Measurements from ENCODE around the gene TNFRSF6B.

Gene TNFRSF6B

GRCh38 chr20:63707558-63708300 lies 11.3 kb downstream of the TNFRSF6B start, which contains the start of the genes ARFRP1 and ZGPAT:
TSS of gene ARFRP1 (minus strand) at chr20:63707976. CDS start at chr20:63707091, 885 bp downstream.
TSS of gene ZGPAT (plus strand) at chr20:63708039. CDS start at chr20:63708581, 542 bp downstream.
- peak; percentile 88 for DNase-seq (ENCODE audit: low read depth)
- H3K4me3 ChIP-seq (ENCODE audit: low read length) = peak within 1 kb of the TSS; percentile 74
- no peak for TF ChIP-seq CTCF (IDR thresholded peaks at IDR 0.05; ENCODE audit: insufficient read depth, low read depth, low read length, missing control alignments)

- DNase-seq (ENCODE audit: low read depth) = peak; percentile 35
- peak overlapping the region; percentile 74 for H3K4me3 ChIP-seq (ENCODE audit: low read length)
- TF ChIP-seq CTCF (IDR thresholded peaks at IDR 0.05; ENCODE audit: insufficient read depth, low read depth, low read length, missing control alignments) = no peak
Measured at GRCh38 chr20:63708301-63709148, 12.1 kb downstream of the TNFRSF6B start.

DNA sequence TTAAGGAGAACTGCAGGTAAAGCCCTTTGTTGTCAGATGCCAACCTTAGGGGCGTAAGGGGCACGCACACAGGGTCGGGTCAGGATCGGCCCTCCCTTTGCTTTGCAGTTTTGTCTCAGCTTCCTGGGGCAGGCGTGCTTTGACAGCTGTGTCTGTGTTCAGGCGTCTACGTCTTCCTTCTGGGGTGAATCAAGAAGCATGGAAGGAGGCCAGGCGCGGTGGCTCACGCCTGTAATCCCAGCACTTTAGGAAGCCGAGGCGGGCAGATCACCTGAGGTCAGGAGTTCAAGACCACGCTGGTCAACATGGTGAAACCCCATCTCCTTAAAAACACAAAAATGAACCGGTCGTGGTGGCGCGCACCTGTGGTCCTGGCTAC lies 12.7 kb downstream of the TNFRSF6B start:
- no peak for DNase-seq (ENCODE audit: low read depth)
- H3K4me3 ChIP-seq (ENCODE audit: low read length) = peak overlapping the region; percentile 74
- TF ChIP-seq CTCF (IDR thresholded peaks at IDR 0.05; ENCODE audit: insufficient read depth, low read depth, low read length, missing control alignments) = no peak

GRCh38 chr20:63711085-63711645 lies 14.7 kb downstream of the TNFRSF6B start:
- H3K4me3 ChIP-seq (ENCODE audit: low read length) = no peak overlapping the region
- no peak for TF ChIP-seq CTCF (IDR thresholded peaks at IDR 0.05; ENCODE audit: insufficient read depth, low read depth, low read length, missing control alignments)
- no peak for DNase-seq (ENCODE audit: low read depth)

GRCh38 chr20:63712191-63712590 lies 15.7 kb downstream of the TNFRSF6B start:
- no peak overlapping the region for H3K4me3 ChIP-seq (ENCODE audit: low read length)
- DNase-seq (ENCODE audit: low read depth) = no peak
- no peak for TF ChIP-seq CTCF (IDR thresholded peaks at IDR 0.05; ENCODE audit: insufficient read depth, low read depth, low read length, missing control alignments)

DNA sequence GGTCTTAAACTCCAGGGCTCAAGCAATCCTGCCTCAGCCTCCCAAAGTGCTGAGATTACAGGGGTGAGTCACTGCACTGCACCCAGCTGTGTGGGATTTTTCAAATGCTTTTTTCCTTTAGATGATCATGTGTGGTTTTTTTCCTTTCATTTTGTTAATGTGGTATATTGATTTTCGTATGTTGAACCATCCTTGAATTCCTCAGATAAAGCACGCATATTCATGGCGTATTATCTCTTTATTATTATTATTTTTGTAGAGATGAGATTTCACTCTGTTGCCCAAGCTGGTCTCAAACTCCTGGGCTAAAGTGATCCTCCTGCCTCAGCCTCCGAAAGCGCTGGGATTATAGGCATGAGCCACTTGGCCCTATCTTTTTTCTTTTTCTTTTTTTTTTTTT lies 18.4 kb downstream of the TNFRSF6B start:
- no peak for TF ChIP-seq CTCF (IDR thresholded peaks at IDR 0.05; ENCODE audit: insufficient read depth, low read depth, low read length, missing control alignments)
- no peak overlapping the region for H3K4me3 ChIP-seq (ENCODE audit: low read length)
- no peak for DNase-seq (ENCODE audit: low read depth)
